CD4-positive, alpha-beta T cell treated with Interleukin-12 subunit alpha and Interleukin-12 subunit beta, for 1 hour (primary cell): ENCODE measurements around the gene GALNS.

Experiments
- DNase-seq: peaks from one replicate; pipeline ENCODE4 v3.0.0-alpha.2; 2020

The GALNS gene

DNA sequence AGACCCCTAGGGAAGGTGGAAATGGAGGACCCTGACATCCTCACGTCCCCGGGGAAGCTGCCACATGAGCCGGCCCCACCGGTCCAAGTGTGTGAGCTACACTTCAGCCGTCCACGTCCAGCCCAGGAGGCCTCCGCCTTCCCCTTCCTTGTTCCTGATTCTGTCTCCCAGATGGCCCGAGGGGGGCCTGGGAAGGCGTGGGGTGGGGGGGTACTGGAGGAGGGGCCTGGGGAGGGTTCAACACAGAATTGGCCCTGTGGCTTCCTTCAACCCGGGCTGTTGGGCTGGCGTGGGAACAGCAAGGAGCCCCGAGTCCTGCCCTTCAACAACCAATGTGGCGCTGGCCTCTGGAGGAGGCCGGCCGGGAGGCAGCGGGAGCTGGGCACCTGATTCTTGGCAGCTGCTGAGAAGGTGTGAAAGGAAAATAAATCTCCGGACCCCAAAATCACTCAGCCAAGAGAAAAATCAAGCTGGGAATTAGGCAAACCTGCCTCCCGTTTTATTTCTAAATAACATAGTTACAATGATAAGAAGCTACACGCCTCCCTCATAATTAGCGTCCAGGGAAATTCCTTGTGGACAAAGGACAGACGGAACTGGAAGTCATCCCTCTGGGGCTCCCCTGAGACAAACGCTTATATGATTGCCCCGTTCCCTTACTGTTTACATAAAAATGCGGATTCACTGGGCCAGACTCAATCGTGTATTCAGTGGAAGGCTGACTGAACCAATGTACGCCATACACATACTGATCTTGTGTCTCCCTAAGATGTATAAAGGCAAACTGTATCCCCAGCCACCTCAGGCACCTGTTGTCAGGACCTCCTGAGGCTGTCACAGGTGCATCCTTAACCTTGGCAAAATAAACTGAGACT, 43.2 kb downstream of the GALNS start:
- no peak for DNase-seq

GRCh38 chr16:88812513-88813268, 44.1 kb downstream of the GALNS start:
- DNase-seq, result no peak

GRCh38 chr16:88811769-88812512, 44.8 kb downstream of the GALNS start, which contains the start of gene APRT:
APRT (minus strand) TSS chr16:88811928; CDS start chr16:88811899, 29 bp downstream.
- DNase-seq, result peak; percentile 97

- DNase-seq, result peak; percentile 69
These were observed 45.6 kb downstream of the GALNS start for GRCh38 chr16:88810912-88811768.

- DNase-seq, result no peak
These were observed 46.4 kb downstream of the GALNS start for GRCh38 chr16:88810166-88810911.

- DNase-seq, result no peak
These were observed 47.0 kb downstream of the GALNS start for GRCh38 chr16:88809676-88810165.

DNA sequence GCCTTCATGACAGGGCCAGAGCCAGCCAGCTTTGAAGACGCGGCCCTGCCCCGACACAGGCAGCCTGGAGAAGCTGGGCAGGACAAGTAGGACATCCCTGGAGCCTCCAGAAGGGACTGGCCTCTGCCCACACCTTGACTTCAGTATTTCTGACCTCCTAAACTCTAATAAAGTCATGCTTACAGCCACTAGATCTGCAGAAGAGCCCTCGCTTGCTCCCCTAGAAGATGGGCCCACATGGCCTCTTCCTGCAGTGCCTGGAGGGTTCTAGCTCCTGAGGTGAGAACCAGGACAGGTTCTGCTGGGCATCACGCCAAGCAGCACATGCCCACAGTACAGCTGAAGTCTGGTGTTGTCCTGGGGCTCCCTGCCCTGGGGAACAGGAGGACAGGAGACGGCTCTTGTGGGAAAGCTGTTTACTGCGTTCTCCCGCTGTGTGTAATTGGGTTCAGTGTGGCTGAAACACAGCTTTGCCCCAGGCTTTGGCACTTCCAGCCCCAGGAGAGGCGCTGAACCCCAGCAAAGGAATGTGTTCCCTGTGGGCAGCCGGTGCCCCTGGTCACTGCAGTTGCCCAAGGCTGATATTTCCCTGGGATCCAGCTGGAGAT, 47.6 kb downstream of the GALNS start:
- DNase-seq, result no peak

DNA sequence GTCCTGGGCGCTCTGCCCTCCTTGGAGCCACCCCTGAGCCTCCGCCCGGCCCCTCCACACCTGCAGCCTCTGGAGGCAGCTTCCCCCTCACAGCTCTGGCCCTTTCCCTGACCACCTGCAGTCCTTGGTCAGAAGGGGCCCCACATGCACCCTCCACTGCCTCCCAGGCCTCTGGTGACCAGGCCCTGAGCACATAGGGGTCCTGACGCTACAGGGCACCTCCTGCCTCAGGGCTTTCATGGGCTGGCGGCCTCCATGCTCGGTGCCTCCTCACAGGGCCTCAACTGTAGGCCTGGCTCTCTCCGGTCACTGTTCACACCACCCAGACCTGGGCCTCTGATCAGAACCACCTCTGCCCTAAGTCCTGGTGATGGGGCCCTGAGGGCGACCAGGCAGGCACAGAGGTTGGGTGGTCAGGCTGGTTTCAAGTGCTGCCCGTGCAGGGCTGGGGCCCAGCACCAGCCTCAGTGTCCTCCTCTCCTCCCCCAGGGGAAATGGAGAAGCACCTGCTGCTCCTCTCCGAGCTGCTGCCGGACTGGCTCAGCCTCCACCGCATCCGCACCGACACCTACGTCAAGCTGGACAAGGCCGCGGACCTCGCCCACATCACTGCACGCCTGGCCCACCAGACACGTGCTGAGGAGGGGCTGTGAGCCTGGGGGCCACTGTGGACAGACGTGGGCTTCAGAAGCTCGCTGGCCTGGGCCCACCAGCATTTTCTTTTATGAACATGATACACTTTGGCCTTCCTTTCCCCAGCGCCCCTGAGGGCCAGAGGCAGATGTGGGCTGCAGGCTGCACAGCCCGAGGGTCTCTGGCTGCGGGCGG, 48.9 kb downstream of the GALNS start:
- no peak for DNase-seq

GRCh38 chr16:88807142-88807625, 49.6 kb downstream of the GALNS start:
- no peak for DNase-seq

- no peak for DNase-seq
These were observed 50.1 kb downstream of the GALNS start for GRCh38 chr16:88806491-88807111.

DNA sequence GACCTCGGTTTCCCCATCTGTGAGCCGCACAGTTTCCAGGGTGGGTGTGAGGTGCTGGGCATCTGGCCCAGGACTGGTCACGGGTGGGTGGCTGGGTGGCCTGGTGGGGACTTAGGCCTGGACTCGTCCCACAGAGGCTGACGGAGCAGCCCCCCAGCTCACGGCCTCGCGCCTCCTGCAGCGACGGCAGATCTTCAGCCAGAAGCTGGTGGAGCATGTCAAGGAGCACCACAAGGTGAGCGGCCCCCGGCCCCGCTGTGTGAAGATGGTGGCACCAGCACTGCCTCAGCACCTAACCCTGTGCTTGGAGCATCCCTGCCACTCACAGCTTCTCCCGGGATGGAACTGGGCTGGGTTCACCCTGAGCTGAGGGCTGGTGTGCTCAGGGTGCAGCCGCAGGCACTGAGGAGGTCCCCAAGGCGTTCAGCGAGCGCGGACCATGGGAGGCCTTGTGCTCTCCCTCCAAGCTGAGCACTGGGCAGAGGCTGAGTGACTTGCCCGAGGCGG, 50.8 kb downstream of the GALNS start:
- no peak for DNase-seq

- DNase-seq, result no peak
These were observed 51.4 kb downstream of the GALNS start for GRCh38 chr16:88805340-88805715.

- DNase-seq, result peak; percentile 36
These were observed 52.0 kb downstream of the GALNS start for GRCh38 chr16:88804552-88805339.

DNA sequence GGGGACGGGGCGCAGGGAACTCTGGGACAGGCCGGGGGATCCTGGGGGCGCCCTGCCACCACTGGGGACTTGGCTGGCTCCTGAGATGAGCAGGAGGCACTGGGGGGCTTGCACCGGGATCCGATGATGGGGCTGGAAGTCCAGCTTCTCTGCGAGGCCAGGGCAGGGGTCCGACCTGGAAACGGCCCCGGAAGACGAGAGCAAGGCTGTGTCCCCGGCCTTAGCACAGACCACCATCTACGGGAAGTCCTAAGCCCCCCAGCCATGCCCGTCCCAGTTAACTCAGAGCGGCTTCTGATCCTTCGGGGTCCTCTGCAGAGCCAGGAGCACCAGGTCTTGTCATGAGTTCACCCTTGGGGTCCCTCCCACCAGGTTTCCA, 52.6 kb downstream of the GALNS start:
- no peak for DNase-seq

- DNase-seq, result peak; percentile 89
These were observed 53.3 kb downstream of the GALNS start, which contains the start of gene CDT1 for GRCh38 chr16:88803264-88803987. CDT1 (plus strand) TSS chr16:88803789; CDS start chr16:88803832, 43 bp downstream.

GRCh38 chr16:88800277-88800592, 56.5 kb downstream of the GALNS start:
- DNase-seq, result no peak

GRCh38 chr16:88799569-88800276, 57.0 kb downstream of the GALNS start:
- peak; percentile 33 for DNase-seq
